H1 (cell line): ENCODE data around the gene PRAMEF12.

Experiments used
- E2F6 ChIP-seq: IDR thresholded peaks from 2 replicates; pipeline ENCODE4 v1.6.1; 2012; ENCODE audit warnings: inconsistent platforms
- RAD21 ChIP-seq, 2 experiments: IDR thresholded peaks in 1 of 2; conservative IDR thresholded peaks in 1 of 2; 2 replicates each; pipeline ENCODE4 v1.6.1; 2011; ENCODE audit warnings: low read depth in 2 of 2, low read length in 2 of 2, improper control_type of control experiment in 1 of 2, inconsistent platforms in 1 of 2, mild to moderate bottlenecking in 1 of 2, moderate library complexity in 1 of 2
- TAF1 ChIP-seq: IDR thresholded peaks from 2 replicates; pipeline ENCODE4 v1.6.1; 2011; ENCODE audit warnings: mild to moderate bottlenecking, low read depth, low read length

GRCh38 chr1:12776801-12777557 is 3.4 kb downstream of the PRAMEF12 start:
- no peak for TF ChIP-seq E2F6
- no peak for TF ChIP-seq TAF1
- no peak for TF ChIP-seq RAD21 (IDR thresholded peaks at IDR 0.05 in 1 of 2, conservative IDR thresholded peaks at IDR 0.05 in 1 of 2; ENCODE audit: low read depth in 2 of 2, low read length in 2 of 2)
